Testis (tissue), 2 donors: ENCODE measurements around the gene C22orf23.

Source experiments
- CTCF ChIP-seq, 3 experiments: fragments of 450-650 bp in 2 of 3; fragments of 200-600 bp in 1 of 3; sonication (generic) in 1 of 3; IDR thresholded peaks; one replicate each; pipeline ENCODE4 v1.5.1; 2016 to 2019; ENCODE audit warnings: antibody characterized with exemption in 3 of 3, mild to moderate bottlenecking in 2 of 3, moderate library complexity in 1 of 3
- POLR2A ChIP-seq: fragments of 450-650 bp; IDR thresholded peaks from one replicate; pipeline ENCODE4 v1.6.1; 2017; ENCODE audit warnings: antibody characterized with exemption, mild to moderate bottlenecking, moderate library complexity

GRCh38 chr22:37893583-37893983, 59.8 kb downstream of the C22orf23 start:
- TF ChIP-seq CTCF (IDR thresholded peaks at IDR 0.05) (no peak), POLR2A (no peak)
